Endodermal cell (in vitro differentiated cells): ENCODE measurements around the gene WDR27. TPM values are rescaled to one million over a fixed set of nuclear protein-coding genes. Genes with fewer than 3 reads are reported as not detected.
"Not testable (repeated sequence)": the region's sequence is repeated elsewhere in the genome, so short reads cannot be mapped to it uniquely, and the experiment has no call there.

Experiments
- DNase-seq: peaks from one replicate; pipeline ENCODE4 v3.0.0-alpha.2; 2017
- H3K27ac ChIP-seq: 2 replicates; pipeline ENCODE4 v1.5.1; 2013; ENCODE audit warnings: mild to moderate bottlenecking, low read depth, low read length, moderate library complexity
- H3K27me3 ChIP-seq: 2 replicates; pipeline ENCODE4 v1.6.1; 2013; ENCODE audit warnings: mild to moderate bottlenecking, low read length, moderate library complexity; ENCODE audit not compliant: insufficient read depth, control insufficient read depth, poor library complexity, severe bottlenecking
- H3K36me3 ChIP-seq: 2 replicates; pipeline ENCODE4 v1.7.0; 2013; ENCODE audit warnings: mild to moderate bottlenecking, low read length, moderate library complexity; ENCODE audit not compliant: control insufficient read depth, insufficient read depth
- H3K4me1 ChIP-seq: one replicate; pipeline ENCODE4 v1.7.0; 2013; ENCODE audit warnings: low read length; ENCODE audit not compliant: control insufficient read depth, insufficient read depth
- H3K4me3 ChIP-seq: 2 replicates; pipeline ENCODE4 v1.5.1; 2013; ENCODE audit warnings: mild to moderate bottlenecking, low read length, moderate library complexity
- H3K9ac ChIP-seq: 2 replicates; pipeline ENCODE4 v1.6.1; 2013; ENCODE audit warnings: mild to moderate bottlenecking, low read length, moderate library complexity; ENCODE audit not compliant: poor library complexity, severe bottlenecking; ENCODE audit errors: extremely low read depth
- H3K9me3 ChIP-seq: 2 replicates; pipeline ENCODE4 v1.6.1; 2013; ENCODE audit warnings: mild to moderate bottlenecking, low read length, moderate library complexity; ENCODE audit not compliant: control insufficient read depth
- H3K27ac Mint-ChIP-seq: 2 replicates; pipeline ENCODE4 v1.8.0; 2020; ENCODE audit warnings: mixed read lengths
- H3K27me3 Mint-ChIP-seq: 2 replicates; pipeline ENCODE4 v1.8.0; 2021; ENCODE audit warnings: mild to moderate bottlenecking, mixed read lengths; ENCODE audit not compliant: insufficient read depth
- H3K36me3 Mint-ChIP-seq: 2 replicates; pipeline ENCODE4 v1.8.0; 2020; ENCODE audit warnings: low read depth, mixed read lengths
- H3K4me1 Mint-ChIP-seq: 2 replicates; pipeline ENCODE4 v1.8.0; 2020; ENCODE audit warnings: mixed read lengths
- H3K4me3 Mint-ChIP-seq: 2 replicates; pipeline ENCODE4 v1.8.0; 2020; ENCODE audit warnings: mild to moderate bottlenecking, moderate library complexity, mixed read lengths
- H3K9me3 Mint-ChIP-seq: 2 replicates; pipeline ENCODE4 v1.8.0; 2020; ENCODE audit warnings: mild to moderate bottlenecking, mixed read lengths
- WGBS, 2 experiments: methylation state at CpG; one replicate each; pipeline versions ENCODE4 v1.1.5 to v1.1.7; 2013; ENCODE audit warnings: missing lambda C conversion rate in 2 of 2, mixed read lengths in 1 of 2; ENCODE audit not compliant: insufficient coverage in 1 of 2, insufficient read length in 1 of 2; 5-methylcytosine and 5-hydroxymethylcytosine counted together
- total RNA-seq, 2 donors: library from RNA; stranded (reverse); fragmentation: NEBNext Ultra II Directional in 1 of 2; extraction: Animal tissue kit (Norgen Biotek cat#: 25700) in 1 of 2; gene quantifications; 2 replicates in 1 of 2; 3 replicates in 1 of 2; pipeline ENCODE4 v1.2.1, GENCODE V29; 2021
- TF ChIP-seq, protein P1 (sequence below): fragments of 200-600 bp; sonication (generic); conservative IDR thresholded peaks from 2 replicates; pipeline ENCODE4 v1.5.0; 2021; ENCODE audit warnings: antibody characterized with exemption, mild to moderate bottlenecking

WDR27 gene
- total RNA-seq, 2 donors from 2014 or later = 94.4 to 110 TPM

DNA sequence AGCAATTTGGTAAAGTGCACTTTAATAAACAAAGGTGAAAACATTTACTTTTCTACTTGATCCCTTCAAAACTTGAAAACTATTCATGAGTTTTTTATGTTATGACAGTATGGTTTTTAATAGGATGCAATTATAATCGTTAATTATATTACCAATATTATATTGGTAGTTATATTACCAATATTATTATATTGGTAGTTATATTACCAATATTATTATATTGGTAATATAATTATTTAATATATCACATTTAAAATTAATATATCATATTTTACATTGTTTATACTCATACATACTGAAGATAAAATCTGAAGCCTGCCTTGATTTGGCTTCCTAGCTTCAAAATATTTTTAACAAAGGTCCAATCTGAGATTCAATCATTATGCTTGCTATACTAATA lies 262.1 kb downstream of the WDR27 start:
- Histone ChIP-seq H3K36me3 (no peaks in the 10 kb centered on the region), H3K4me3 (no peak overlapping the region), H3K27me3 (no peaks in the 10 kb centered on the region), H3K4me1 (no peaks in the 10 kb centered on the region), H3K9ac (no peak overlapping the region), H3K9me3 (peaks cover 10% of the 10 kb centered on the region), H3K27ac (no peak overlapping the region)
- Mint-ChIP-seq H3K36me3 (no peaks in the 10 kb centered on the region), H3K9me3 (peaks cover 11% of the 10 kb centered on the region), H3K27ac (no peak overlapping the region), H3K4me3 (no peak overlapping the region), H3K27me3 (no peaks in the 10 kb centered on the region), H3K4me1 (no peaks in the 10 kb centered on the region)
- WGBS, 2 experiments = no CpG with 5 or more reads among the region's 1 CpG
- TF ChIP-seq, protein P1, sequence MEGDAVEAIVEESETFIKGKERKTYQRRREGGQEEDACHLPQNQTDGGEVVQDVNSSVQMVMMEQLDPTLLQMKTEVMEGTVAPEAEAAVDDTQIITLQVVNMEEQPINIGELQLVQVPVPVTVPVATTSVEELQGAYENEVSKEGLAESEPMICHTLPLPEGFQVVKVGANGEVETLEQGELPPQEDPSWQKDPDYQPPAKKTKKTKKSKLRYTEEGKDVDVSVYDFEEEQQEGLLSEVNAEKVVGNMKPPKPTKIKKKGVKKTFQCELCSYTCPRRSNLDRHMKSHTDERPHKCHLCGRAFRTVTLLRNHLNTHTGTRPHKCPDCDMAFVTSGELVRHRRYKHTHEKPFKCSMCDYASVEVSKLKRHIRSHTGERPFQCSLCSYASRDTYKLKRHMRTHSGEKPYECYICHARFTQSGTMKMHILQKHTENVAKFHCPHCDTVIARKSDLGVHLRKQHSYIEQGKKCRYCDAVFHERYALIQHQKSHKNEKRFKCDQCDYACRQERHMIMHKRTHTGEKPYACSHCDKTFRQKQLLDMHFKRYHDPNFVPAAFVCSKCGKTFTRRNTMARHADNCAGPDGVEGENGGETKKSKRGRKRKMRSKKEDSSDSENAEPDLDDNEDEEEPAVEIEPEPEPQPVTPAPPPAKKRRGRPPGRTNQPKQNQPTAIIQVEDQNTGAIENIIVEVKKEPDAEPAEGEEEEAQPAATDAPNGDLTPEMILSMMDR = no peak
- no peak for DNase-seq

DNA sequence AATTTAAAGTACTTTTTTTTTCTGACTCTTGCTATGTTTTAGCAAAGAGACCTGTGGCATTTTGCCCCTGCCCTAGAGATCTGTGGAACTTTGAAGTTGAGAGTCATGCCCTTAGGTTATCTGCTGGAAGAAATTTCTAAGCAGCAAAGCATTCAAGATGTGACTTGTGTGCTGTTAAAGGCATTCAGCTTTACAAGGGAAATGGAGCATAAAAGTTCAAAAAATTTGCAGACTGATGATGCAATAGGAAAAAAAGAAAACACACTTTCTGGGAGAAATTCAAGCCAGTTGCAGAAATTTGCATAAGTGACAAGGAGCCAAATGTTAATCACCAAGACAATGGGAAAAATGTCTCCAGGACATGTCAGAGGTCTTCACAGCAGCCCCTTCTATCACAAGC lies 267.3 kb downstream of the WDR27 start:
- not testable (repeated sequence) for H3K4me1 Mint-ChIP-seq, H3K36me3 ChIP-seq, H3K4me1 ChIP-seq, H3K4me3 ChIP-seq, H3K4me3 Mint-ChIP-seq, H3K27ac ChIP-seq, H3K27me3 Mint-ChIP-seq, DNase-seq, H3K9ac ChIP-seq, H3K27me3 ChIP-seq, H3K27ac Mint-ChIP-seq
- peaks cover 48% of the 10 kb centered on the region for H3K9me3 ChIP-seq
- peaks cover 13% of the 10 kb centered on the region for H3K36me3 Mint-ChIP-seq
- H3K9me3 Mint-ChIP-seq = peaks cover 60% of the 10 kb centered on the region

DNA sequence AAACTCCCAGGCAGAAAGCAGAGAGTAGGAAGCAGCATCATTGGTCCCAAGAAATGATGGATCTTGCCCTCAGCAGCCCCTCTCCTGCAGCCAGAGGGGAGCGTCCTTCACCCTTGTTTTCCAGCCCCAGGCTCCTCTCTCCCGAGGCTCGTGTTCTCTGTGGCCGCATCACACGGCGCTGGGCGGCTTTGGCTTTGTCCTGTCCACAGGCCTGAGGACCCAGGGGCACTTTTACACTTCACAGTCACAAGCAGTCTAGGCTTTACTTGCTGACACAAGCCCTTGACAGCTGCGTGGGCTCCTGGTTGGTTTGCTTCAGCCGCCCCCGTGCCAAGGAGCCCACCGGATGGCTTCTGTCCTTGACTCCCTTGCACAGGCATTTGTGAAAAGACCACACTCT lies 272.8 kb downstream of the WDR27 start:
- Histone ChIP-seq H3K36me3 (no peaks in the 10 kb centered on the region), H3K4me3 (no peak overlapping the region), H3K9ac (no peak overlapping the region), H3K27ac (peak overlapping the region; percentile 66), H3K4me1 (no peaks in the 10 kb centered on the region), H3K27me3 (no peaks in the 10 kb centered on the region), H3K9me3 (peaks cover 37% of the 10 kb centered on the region)
- H3K4me1 Mint-ChIP-seq = peaks cover 3% of the 10 kb centered on the region
- no peak overlapping the region for H3K27ac Mint-ChIP-seq
- peaks cover 22% of the 10 kb centered on the region for H3K36me3 Mint-ChIP-seq
- H3K27me3 Mint-ChIP-seq = peaks cover 4% of the 10 kb centered on the region
- no peak overlapping the region for H3K4me3 Mint-ChIP-seq
- no peak for DNase-seq
- TF ChIP-seq, protein P1 = no peak
- H3K9me3 Mint-ChIP-seq = peaks cover 69% of the 10 kb centered on the region
- WGBS, 2 experiments = 90 to 91% methylated on average over 5 to 11 of the region's 11 CpGs

DNA sequence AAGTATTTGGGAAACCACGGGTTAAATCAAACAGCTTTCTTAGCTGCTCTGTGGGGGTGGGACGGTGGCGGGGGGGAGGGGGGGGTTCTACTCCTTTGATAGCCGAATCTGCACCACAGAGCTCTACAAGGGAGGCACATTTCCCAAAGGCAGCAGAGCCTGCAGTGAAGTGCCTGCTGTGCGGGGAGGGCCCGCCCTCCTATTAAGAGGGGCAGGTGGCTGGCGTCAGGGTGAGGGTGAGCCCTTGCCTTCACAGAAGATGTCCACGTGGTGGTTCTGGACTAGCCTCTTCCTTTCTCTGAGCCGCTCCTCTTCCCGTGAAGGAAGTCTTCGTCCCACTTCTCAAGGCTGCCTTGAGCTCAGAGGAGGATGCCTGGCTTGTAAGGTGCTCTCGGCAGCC lies 273.3 kb downstream of the WDR27 start:
- H3K36me3 Mint-ChIP-seq = peaks cover 24% of the 10 kb centered on the region
- peaks cover 4% of the 10 kb centered on the region for H3K27me3 Mint-ChIP-seq
- TF ChIP-seq, protein P1 = no peak
- WGBS, 2 experiments = 46 to 56% methylated on average over 5 to 12 of the region's 12 CpGs
- H3K27ac ChIP-seq = peak overlapping the region; percentile 88
- H3K4me3 Mint-ChIP-seq = no peak overlapping the region
- no peaks in the 10 kb centered on the region for H3K4me1 ChIP-seq
- no peak overlapping the region for H3K27ac Mint-ChIP-seq
- DNase-seq = no peak
- H3K9ac ChIP-seq = no peak overlapping the region
- no peaks in the 10 kb centered on the region for H3K27me3 ChIP-seq
- no peaks in the 10 kb centered on the region for H3K36me3 ChIP-seq
- no peak overlapping the region for H3K4me3 ChIP-seq
- peaks cover 3% of the 10 kb centered on the region for H3K4me1 Mint-ChIP-seq
- H3K9me3 Mint-ChIP-seq = peaks cover 69% of the 10 kb centered on the region
- peaks cover 34% of the 10 kb centered on the region for H3K9me3 ChIP-seq
